H1 (cell line): Measurements from ENCODE around the gene KRTAP5-4. TPM values are rescaled to one million over a fixed set of nuclear protein-coding genes. Genes with fewer than 3 reads are reported as not detected.

Experiments used
- CEBPB ChIP-seq: IDR thresholded peaks from 2 replicates; pipeline ENCODE4 v1.6.1; 2012; ENCODE audit warnings: low read depth, low read length
- RNF2 ChIP-seq: fragments of 200-900, 300-1000 bp; sonication (generic); IDR thresholded peaks from 2 replicates; pipeline ENCODE4 v1.7.1; 2016; ENCODE audit warnings: borderline replicate concordance, low read depth, mild to moderate bottlenecking, antibody characterized with exemption, low read length; ENCODE audit not compliant: poor library complexity, severe bottlenecking; ENCODE audit errors: missing control alignments
- SRF ChIP-seq: IDR thresholded peaks from 2 replicates; pipeline ENCODE4 v1.6.1; 2011; ENCODE audit warnings: mild to moderate bottlenecking, low read depth, low read length, moderate library complexity
- polyA plus RNA-seq, 7 experiments: library from polyadenylated mRNA; depleted of rRNA in 3 of 7; stranded (reverse) in 5 of 7; unstranded in 2 of 7; fragments of >200 nt in 5 of 7; fragments of 200-250 nt in 2 of 7; gene quantifications; 1 replicate in 5 of 7; 2 replicates in 1 of 7; 4 replicates in 1 of 7; pipeline versions ENCODE4 v1.2.1 to v1.2.3, GENCODE V29; 2011 to 2013; ENCODE audit warnings: missing spikeins in 2 of 7, mixed read lengths in 2 of 7
- total RNA-seq: library from RNA; stranded (reverse); fragmentation: NEBNext Ultra II Directional; extraction: Animal tissue kit (Norgen Biotek cat#: 25700); gene quantifications from 2 replicates; pipeline ENCODE4 v1.2.1, GENCODE V29; 2021
- TF ChIP-seq, protein P1 (sequence below): fragments of 300-600 bp; sonication (generic); IDR thresholded peaks from 2 replicates; pipeline ENCODE4 v1.7.1; 2012; ENCODE audit warnings: low read length, moderate library complexity, mild to moderate bottlenecking, inconsistent platforms; ENCODE audit not compliant: insufficient replicate concordance
- TF ChIP-seq, protein P2 (sequence below): IDR thresholded peaks from 2 replicates; pipeline ENCODE4 v1.6.1; 2012; ENCODE audit warnings: low read length, inconsistent platforms
- TF ChIP-seq, protein P3 (sequence below): IDR thresholded peaks from 2 replicates; pipeline ENCODE4 v1.6.1; 2011; ENCODE audit warnings: low read length, improper control_type of control experiment

Gene KRTAP5-4
- total and polyA plus RNA-seq, 2 of the 8 experiments (the other 6 are each of a cell fraction or from before 2014, with no cell fraction given) = not detected

DNA sequence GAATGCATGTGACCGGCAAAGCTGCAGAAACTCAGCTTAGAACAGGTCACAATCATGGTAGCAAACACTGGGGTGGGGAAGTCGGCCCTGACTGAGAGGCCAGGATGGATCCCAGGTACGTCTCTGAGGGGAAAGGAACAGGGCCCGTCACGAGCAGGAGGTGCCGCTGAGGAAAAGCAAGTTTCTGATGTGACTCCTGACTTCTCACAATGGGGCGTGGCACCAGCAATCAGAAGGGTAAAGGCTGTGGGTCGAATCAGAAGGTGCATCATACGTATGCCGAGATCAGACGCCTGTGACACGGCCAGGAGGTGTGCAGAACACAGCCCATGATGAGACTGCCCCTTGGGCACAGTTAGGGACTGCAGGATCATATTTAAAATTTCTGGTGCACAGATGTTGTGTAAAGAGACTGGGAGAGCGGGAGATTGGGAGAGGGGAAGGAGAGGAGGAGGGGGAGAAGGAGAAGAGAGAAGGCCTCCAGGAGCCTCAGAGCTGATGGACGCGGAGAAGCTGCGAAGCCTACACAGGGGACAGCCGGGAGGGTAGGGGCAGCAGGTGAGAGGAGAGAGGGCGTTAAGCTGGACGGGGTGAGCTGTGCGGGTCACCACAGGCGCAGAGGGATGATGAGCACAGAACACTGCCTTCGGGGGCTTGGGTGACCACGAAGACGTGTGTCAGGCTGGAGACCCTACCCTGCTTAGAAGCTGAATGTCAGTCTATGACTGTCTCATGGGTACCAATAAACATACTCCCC is 38.4 kb upstream of the KRTAP5-4 start (continued):
- TF ChIP-seq, protein P1, sequence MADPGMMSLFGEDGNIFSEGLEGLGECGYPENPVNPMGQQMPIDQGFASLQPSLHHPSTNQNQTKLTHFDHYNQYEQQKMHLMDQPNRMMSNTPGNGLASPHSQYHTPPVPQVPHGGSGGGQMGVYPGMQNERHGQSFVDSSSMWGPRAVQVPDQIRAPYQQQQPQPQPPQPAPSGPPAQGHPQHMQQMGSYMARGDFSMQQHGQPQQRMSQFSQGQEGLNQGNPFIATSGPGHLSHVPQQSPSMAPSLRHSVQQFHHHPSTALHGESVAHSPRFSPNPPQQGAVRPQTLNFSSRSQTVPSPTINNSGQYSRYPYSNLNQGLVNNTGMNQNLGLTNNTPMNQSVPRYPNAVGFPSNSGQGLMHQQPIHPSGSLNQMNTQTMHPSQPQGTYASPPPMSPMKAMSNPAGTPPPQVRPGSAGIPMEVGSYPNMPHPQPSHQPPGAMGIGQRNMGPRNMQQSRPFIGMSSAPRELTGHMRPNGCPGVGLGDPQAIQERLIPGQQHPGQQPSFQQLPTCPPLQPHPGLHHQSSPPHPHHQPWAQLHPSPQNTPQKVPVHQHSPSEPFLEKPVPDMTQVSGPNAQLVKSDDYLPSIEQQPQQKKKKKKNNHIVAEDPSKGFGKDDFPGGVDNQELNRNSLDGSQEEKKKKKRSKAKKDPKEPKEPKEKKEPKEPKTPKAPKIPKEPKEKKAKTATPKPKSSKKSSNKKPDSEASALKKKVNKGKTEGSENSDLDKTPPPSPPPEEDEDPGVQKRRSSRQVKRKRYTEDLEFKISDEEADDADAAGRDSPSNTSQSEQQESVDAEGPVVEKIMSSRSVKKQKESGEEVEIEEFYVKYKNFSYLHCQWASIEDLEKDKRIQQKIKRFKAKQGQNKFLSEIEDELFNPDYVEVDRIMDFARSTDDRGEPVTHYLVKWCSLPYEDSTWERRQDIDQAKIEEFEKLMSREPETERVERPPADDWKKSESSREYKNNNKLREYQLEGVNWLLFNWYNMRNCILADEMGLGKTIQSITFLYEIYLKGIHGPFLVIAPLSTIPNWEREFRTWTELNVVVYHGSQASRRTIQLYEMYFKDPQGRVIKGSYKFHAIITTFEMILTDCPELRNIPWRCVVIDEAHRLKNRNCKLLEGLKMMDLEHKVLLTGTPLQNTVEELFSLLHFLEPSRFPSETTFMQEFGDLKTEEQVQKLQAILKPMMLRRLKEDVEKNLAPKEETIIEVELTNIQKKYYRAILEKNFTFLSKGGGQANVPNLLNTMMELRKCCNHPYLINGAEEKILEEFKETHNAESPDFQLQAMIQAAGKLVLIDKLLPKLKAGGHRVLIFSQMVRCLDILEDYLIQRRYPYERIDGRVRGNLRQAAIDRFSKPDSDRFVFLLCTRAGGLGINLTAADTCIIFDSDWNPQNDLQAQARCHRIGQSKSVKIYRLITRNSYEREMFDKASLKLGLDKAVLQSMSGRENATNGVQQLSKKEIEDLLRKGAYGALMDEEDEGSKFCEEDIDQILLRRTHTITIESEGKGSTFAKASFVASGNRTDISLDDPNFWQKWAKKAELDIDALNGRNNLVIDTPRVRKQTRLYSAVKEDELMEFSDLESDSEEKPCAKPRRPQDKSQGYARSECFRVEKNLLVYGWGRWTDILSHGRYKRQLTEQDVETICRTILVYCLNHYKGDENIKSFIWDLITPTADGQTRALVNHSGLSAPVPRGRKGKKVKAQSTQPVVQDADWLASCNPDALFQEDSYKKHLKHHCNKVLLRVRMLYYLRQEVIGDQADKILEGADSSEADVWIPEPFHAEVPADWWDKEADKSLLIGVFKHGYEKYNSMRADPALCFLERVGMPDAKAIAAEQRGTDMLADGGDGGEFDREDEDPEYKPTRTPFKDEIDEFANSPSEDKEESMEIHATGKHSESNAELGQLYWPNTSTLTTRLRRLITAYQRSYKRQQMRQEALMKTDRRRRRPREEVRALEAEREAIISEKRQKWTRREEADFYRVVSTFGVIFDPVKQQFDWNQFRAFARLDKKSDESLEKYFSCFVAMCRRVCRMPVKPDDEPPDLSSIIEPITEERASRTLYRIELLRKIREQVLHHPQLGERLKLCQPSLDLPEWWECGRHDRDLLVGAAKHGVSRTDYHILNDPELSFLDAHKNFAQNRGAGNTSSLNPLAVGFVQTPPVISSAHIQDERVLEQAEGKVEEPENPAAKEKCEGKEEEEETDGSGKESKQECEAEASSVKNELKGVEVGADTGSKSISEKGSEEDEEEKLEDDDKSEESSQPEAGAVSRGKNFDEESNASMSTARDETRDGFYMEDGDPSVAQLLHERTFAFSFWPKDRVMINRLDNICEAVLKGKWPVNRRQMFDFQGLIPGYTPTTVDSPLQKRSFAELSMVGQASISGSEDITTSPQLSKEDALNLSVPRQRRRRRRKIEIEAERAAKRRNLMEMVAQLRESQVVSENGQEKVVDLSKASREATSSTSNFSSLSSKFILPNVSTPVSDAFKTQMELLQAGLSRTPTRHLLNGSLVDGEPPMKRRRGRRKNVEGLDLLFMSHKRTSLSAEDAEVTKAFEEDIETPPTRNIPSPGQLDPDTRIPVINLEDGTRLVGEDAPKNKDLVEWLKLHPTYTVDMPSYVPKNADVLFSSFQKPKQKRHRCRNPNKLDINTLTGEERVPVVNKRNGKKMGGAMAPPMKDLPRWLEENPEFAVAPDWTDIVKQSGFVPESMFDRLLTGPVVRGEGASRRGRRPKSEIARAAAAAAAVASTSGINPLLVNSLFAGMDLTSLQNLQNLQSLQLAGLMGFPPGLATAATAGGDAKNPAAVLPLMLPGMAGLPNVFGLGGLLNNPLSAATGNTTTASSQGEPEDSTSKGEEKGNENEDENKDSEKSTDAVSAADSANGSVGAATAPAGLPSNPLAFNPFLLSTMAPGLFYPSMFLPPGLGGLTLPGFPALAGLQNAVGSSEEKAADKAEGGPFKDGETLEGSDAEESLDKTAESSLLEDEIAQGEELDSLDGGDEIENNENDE = no peak
- TF ChIP-seq, protein P2, sequence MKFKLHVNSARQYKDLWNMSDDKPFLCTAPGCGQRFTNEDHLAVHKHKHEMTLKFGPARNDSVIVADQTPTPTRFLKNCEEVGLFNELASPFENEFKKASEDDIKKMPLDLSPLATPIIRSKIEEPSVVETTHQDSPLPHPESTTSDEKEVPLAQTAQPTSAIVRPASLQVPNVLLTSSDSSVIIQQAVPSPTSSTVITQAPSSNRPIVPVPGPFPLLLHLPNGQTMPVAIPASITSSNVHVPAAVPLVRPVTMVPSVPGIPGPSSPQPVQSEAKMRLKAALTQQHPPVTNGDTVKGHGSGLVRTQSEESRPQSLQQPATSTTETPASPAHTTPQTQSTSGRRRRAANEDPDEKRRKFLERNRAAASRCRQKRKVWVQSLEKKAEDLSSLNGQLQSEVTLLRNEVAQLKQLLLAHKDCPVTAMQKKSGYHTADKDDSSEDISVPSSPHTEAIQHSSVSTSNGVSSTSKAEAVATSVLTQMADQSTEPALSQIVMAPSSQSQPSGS = no peak
- TF ChIP-seq CEBPB = no peak
- TF ChIP-seq RNF2 = no peak
- TF ChIP-seq, protein P3, sequence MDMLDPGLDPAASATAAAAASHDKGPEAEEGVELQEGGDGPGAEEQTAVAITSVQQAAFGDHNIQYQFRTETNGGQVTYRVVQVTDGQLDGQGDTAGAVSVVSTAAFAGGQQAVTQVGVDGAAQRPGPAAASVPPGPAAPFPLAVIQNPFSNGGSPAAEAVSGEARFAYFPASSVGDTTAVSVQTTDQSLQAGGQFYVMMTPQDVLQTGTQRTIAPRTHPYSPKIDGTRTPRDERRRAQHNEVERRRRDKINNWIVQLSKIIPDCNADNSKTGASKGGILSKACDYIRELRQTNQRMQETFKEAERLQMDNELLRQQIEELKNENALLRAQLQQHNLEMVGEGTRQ = no peak
- no peak for TF ChIP-seq SRF
